KBM-7 (cell line): ENCODE measurements around the gene NAT10.
"Not testable (repeated sequence)": the region's sequence is repeated elsewhere in the genome, so short reads cannot be mapped to it uniquely, and the experiment has no call there.

Source experiments
- DNase-seq: peaks from one replicate; pipeline ENCODE4 v3.0.0-alpha.2; 2015
- in situ Hi-C: fragments of 300-500 bp; cut with MboI; formaldehyde crosslinking; loops from 2 replicates; pipeline ENCODE4 v1.14.3; 2020; ENCODE audit warnings: low sequenced_read_pairs, low pct_unique_long_range_greater_than_20kb, mixed read lengths

NAT10 gene

DNA sequence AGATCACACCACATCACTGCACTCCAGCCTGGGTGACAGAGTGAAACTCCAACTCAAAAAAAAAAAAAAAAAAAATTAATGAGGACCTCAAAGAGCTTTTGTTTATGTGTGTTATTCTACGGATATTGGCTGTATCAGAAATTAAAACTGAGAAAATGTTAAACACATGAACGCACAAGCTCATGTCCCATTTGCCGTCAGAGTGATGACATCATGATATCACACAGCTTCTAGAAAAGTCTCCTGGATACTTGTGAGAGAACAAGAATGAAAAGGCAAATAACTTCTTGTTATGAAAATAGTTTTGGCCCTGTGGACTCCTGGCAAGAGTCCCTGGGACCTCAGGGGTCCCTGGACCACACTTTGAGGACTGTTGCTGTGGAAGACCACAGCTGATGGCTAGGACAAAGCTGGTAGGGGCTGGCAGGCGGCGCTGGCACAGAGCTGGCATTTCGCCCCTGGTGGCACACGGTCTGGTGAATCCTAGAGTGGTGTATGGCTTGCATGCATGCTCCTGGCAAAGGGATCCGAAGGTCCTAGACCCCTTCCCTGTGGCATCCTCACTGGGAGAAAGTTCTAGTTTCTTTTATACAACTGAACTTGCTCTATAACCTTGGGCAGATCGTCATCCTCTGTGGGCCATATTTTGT, 73.7 kb downstream of the NAT10 start:
- in situ Hi-C loops = no loop called here
- no peak for DNase-seq

- DNase-seq = no peak
- in situ Hi-C loops = no loop called here
Measured at GRCh38 chr11:34180040-34180813, 74.8 kb downstream of the NAT10 start.

DNA sequence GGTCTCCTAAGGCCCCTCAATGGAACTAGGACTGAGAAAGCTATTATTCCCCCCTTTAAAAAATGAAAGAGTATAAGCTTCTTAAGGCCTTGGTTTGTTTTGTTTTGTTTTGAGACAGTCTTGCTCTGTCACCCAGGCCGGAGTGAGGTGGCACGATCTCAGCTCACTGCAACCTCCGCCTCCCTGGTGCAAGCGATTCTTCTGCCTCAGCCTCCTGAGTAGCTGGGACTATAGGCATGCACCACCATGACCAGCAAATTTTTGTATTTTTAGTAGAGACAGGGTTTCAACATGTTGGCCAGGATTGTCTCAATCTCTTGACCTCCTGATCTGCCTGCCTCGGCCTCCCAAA, 75.4 kb downstream of the NAT10 start:
- in situ Hi-C loops, DNase-seq: not testable (repeated sequence)

DNA sequence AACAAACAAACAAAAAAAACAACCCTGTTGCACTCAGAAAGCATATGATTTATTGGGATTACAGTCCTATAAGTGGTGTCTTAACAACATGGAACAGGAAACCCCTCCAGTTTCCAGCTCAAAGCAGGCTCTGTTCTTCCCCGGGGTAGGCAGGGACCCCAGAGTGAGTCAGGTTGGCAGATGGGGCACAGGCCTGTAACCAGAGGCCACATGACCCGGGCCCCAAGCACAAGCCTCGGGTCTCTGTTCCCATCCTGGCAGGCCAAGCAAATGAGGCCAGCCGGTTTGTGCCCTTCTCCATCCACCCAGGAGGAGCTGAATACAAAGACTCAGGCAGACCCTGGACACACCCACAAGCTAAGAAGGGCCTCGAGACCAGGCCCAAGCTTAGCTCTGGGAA, 75.8 kb downstream of the NAT10 start:
- DNase-seq = no peak
- in situ Hi-C loops = no loop called here

DNA sequence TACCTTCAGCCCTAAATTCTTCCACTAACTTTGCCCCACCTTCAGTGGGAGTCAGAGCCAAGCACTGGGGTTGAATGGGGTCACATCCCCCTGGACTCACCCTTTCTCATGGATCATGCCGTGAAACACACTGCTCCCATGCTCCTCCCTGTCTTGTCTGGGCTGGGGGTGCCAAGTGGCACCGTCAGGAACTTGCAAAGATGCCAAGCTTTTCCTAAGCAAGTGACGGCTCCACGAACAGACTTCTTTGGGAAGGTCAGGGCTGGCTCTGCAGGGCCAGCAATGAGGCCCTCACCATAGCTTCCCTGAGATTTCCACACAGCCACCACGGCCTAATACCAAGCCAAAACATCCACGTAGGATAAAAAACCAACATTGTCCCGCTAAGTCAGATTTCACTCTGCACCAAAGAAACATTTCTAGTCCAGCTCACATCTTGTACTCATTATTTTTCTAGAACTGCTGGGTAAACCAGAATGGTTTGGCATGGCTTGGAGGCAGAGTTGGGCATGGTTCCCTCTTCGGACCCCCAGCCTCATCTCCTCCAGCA, 76.5 kb downstream of the NAT10 start:
- no peak for DNase-seq
- in situ Hi-C loops = no loop called here

GRCh38 chr11:34182425-34182824, 77.0 kb downstream of the NAT10 start:
- DNase-seq = no peak
- in situ Hi-C loops = no loop called here

- no peak for DNase-seq
- in situ Hi-C loops = no loop called here
Measured at GRCh38 chr11:34182921-34183685, 77.7 kb downstream of the NAT10 start.

DNA sequence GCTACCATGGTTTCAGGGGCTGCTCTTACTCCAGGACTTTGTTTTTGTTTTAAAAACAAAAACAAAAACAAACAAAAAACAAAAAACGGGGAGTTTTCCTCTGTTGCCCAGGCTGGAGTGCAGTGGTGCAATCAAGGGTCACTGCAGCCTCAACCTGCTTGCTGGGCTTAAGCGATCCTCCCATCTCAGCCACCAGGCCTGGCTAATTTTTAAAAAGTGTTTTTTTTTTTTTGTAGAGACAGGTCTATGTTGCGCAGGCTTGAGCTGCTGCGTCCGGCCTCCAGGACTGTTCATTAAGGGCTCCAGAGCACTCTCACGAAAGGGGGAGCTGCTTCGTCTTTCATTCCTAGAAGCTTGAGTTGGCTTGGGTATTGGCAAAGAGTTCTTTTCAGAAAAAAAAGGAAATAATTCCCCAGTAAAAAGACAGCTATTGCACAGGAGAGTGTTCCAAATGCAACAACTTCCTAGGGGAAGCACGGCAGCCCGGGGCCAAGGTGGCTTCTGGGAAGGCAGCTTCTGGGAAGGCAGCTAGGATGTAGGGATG, 78.5 kb downstream of the NAT10 start:
- in situ Hi-C loops = no loop called here

GRCh38 chr11:34184505-34185015, 79.1 kb downstream of the NAT10 start:
- in situ Hi-C loops = no loop called here
- DNase-seq = no peak

More for the DNA sequence above, 78.5 kb downstream of the NAT10 start:
- no peak for DNase-seq

GRCh38 chr11:34185926-34186841, 80.8 kb downstream of the NAT10 start:
- in situ Hi-C loops = no loop called here
- no peak for DNase-seq

DNA sequence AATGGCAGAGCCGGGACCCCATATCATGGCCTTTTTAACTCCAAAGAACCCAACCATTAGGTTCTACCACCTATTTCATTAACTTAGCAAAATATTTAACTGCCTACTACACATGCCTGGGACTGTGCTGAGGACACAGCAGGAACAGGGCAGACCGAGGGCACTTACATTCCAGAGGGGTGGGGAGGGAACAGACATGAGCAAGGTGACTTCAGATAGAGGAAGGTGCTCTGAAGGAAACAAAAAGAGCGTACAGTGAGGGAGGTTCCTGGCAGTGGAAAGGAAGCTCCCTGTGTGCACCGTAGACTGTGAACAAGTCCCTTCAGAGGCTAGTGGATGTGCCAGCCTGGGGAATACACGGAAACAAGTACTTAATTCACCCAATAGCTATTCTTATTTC, 82.8 kb downstream of the NAT10 start:
- in situ Hi-C loops = no loop called here

DNA sequence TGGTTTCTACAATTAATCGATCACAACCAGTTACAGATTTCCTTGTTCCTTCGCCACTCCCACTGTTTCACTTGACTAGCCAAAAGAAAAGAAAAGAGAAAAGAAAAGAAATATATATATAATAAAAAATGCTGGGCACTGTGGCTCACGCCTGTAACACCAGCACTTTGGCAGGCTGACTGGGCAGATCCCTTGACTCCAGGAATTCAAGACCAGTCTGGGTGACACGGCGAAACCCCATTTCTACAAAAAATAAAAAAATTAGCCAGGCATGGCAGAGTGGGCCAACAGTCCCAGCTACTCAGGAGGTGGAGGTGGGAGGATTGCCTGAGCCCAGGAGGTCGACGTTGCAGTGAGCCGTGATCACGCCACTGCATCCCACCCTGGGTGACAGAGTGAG, 83.8 kb downstream of the NAT10 start:
- no peak for DNase-seq
- in situ Hi-C loops = no loop called here

More for the DNA sequence above, 82.8 kb downstream of the NAT10 start:
- no peak for DNase-seq

- in situ Hi-C loops = no loop called here
- no peak for DNase-seq
Measured at GRCh38 chr11:34190192-34191139, 85.0 kb downstream of the NAT10 start.

DNA sequence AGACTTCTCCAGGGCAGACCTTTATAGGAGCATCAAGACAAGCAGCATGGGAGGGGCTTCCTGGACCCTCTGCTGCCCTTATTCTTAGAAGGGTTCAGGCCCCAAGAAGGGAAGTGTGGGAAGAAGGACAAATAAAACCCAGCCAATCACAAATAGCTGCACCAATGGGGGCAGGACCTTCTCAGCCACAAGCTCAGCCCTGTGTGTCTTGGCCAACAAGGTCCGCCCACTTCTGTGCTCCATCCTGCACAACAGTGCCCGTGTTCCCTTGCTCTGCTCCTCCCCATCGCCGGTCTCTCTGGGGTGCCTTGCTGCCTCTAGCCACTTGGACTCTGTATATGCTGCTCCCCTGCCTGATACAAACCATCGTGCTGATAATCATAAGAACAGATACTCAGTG, 86.1 kb downstream of the NAT10 start:
- no peak for DNase-seq
- in situ Hi-C loops = no loop called here

GRCh38 chr11:34192481-34193401, 87.3 kb downstream of the NAT10 start:
- no peak for DNase-seq
- in situ Hi-C loops = no loop called here

GRCh38 chr11:34194576-34195335, 89.3 kb downstream of the NAT10 start:
- in situ Hi-C loops = no loop called here
- DNase-seq = no peak
